Testis (tissue), 3 donors: ENCODE data around the gene E2F2. TPM values are rescaled to one million over a fixed set of nuclear protein-coding genes. Genes with fewer than 3 reads are reported as not detected.

Experiments used
- DNase-seq: peaks from one replicate; pipeline ENCODE4 v3.0.0-alpha.2; 2019
- H3K27ac ChIP-seq, 2 donors: fragments of 200-600 bp; sonication (generic); one replicate each; pipeline ENCODE4 v1.5.1; 2019
- H3K27me3 ChIP-seq: fragments of 200-600 bp; sonication (generic); one replicate; pipeline ENCODE4 v1.5.1; 2019
- H3K36me3 ChIP-seq: fragments of 200-600 bp; sonication (generic); one replicate; pipeline ENCODE4 v1.5.1; 2017; ENCODE audit warnings: low read depth; ENCODE audit errors: missing control alignments
- H3K4me1 ChIP-seq: fragments of 200-600 bp; sonication (generic); one replicate; pipeline ENCODE4 v1.5.1; 2019
- H3K4me3 ChIP-seq, 2 donors: fragments of 200-600 bp; sonication (generic); one replicate each; pipeline ENCODE4 v1.5.1; 2017 to 2019
- H3K9me3 ChIP-seq: fragments of 200-600 bp; sonication (generic); one replicate; pipeline ENCODE4 v1.5.1; 2017
- CTCF ChIP-seq, 3 experiments: fragments of 450-650 bp in 2 of 3; fragments of 200-600 bp in 1 of 3; sonication (generic) in 1 of 3; IDR thresholded peaks; one replicate each; pipeline ENCODE4 v1.5.1; 2016 to 2019; ENCODE audit warnings: antibody characterized with exemption in 3 of 3, mild to moderate bottlenecking in 2 of 3, moderate library complexity in 1 of 3
- POLR2A ChIP-seq: fragments of 450-650 bp; IDR thresholded peaks from one replicate; pipeline ENCODE4 v1.6.1; 2017; ENCODE audit warnings: antibody characterized with exemption, mild to moderate bottlenecking, moderate library complexity
- WGBS, 2 donors: methylation state at CpG; one replicate each; pipeline ENCODE4 v1.1.5; 2018; 5-methylcytosine and 5-hydroxymethylcytosine counted together
- intact Hi-C: fragments of 100-400 bp; cut with DNase I; formaldehyde crosslinking; loops from one replicate; pipeline ENCODE4 v1.15.1; 2023; ENCODE audit warnings: low total_unique reads
- polyA plus RNA-seq: library from polyadenylated mRNA; stranded (reverse); fragments of 350-450 nt; fragmentation: Illumina TruSeq; extraction: RNeasy Lipid Tissue Mini Kit (QIAGEN cat#74804); gene quantifications from one replicate; pipeline ENCODE4 v1.2.3, GENCODE V29; 2014; ENCODE audit warnings: low read depth, low replicate concordance; ENCODE audit not compliant: insufficient read depth
- total RNA-seq, 2 donors: library from RNA; depleted of rRNA; stranded (reverse); fragments of >200 nt; gene quantifications; one replicate each; pipeline ENCODE4 v1.2.3, GENCODE V29; 2016

Gene E2F2
- total and polyA plus RNA-seq, 3 donors from 2014 or later: 4.2 to 6.6 (median 4.8) TPM

- Histone ChIP-seq H3K27me3 (no peaks in the 10 kb centered on the region), H3K27ac (no peak overlapping the region), H3K4me1 (peaks cover 6% of the 10 kb centered on the region), H3K36me3 (no peaks in the 10 kb centered on the region), H3K9me3 (no peaks in the 10 kb centered on the region), H3K4me3 (no peak overlapping the region)
- TF ChIP-seq CTCF (IDR thresholded peaks at IDR 0.05) (peak; percentile 76 to 82 (median 78)), POLR2A (no peak)
- WGBS, 2 donors: 6 to 12% methylated on average over 16 of the region's 16 CpGs
- DNase-seq: peak; percentile 92
- intact Hi-C loops: loop anchor here (5.0 kb wide), 1 partner anchor 98 kb away; no protein-coding TSS in a partner anchor
Measured at GRCh38 chr1:23539698-23540266, 8.7 kb upstream of the E2F2 start.

DNA sequence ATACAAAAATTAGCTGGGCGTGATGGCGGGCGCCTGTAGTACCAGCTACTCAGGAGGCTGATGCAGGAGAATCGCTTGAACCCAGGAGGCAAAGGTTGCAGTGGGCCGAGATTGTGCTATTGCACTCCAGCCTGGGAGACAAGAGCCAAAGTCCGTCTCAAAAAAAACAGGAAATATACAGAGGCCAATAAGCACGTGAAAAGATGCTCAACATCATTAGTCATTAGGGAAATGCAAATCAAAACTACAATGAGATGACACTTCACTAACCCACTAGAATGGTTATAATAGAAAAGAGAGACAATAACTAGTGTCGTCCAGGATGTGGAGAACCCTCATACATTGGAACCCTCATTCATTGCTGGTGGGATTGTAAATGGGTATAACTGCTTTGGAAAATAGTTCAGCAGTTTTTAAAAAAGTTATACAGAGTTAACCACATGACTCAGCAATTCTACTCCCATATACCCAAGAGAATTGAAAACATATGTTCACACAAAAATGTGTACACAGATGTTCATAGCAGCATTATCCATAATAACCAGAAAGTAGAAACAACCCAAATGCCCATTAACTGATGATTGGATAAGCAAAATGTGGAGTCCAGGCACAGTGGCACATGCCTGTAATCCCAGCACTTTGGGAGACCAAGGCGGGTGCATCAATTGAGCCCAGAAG is 6.4 kb upstream of the E2F2 start:
- no peak overlapping the region for H3K27ac ChIP-seq
- intact Hi-C loops: no loop called here
- no peaks in the 10 kb centered on the region for H3K27me3 ChIP-seq
- peaks cover 6% of the 10 kb centered on the region for H3K4me1 ChIP-seq
- WGBS, 2 donors: 77 to 79% methylated on average over 9 of the region's 9 CpGs
- no peak for DNase-seq
- no peaks in the 10 kb centered on the region for H3K9me3 ChIP-seq
- H3K4me3 ChIP-seq: no peak overlapping the region
- TF ChIP-seq POLR2A (no peak), CTCF (IDR thresholded peaks at IDR 0.05) (no peak)
- H3K36me3 ChIP-seq: no peaks in the 10 kb centered on the region

- Histone ChIP-seq H3K9me3 (no peaks in the 10 kb centered on the region), H3K4me3 (no peak overlapping the region), H3K27ac (no peak overlapping the region), H3K4me1 (peaks cover 28% of the 10 kb centered on the region), H3K27me3 (no peaks in the 10 kb centered on the region), H3K36me3 (no peaks in the 10 kb centered on the region)
- DNase-seq: no peak
- 87 to 90% methylated on average over 6 of the region's 6 CpGs for WGBS, 2 donors
- intact Hi-C loops: no loop called here
- TF ChIP-seq CTCF (IDR thresholded peaks at IDR 0.05) (no peak), POLR2A (no peak)
Measured at GRCh38 chr1:23533246-23534023, 2.4 kb upstream of the E2F2 start.

- no peak for TF ChIP-seq POLR2A
- TF ChIP-seq CTCF (IDR thresholded peaks at IDR 0.05): no peak
- Histone ChIP-seq H3K36me3 (no peaks in the 10 kb centered on the region), H3K4me3 (peak overlapping the region; percentile 29 to 59), H3K4me1 (peaks cover 38% of the 10 kb centered on the region), H3K27me3 (no peaks in the 10 kb centered on the region), H3K9me3 (no peaks in the 10 kb centered on the region), H3K27ac (peak overlapping the region in 1 of 2 donors; percentile 6)
- intact Hi-C loops: no loop called here
- 20 to 23% methylated on average over 5 of the region's 5 CpGs for WGBS, 2 donors
- no peak for DNase-seq
Measured at GRCh38 chr1:23531562-23532094, 595 bp upstream of the E2F2 start.
